Osteoblast (primary cell): ENCODE results near the gene ARMC12. TPM values are rescaled to one million over a fixed set of nuclear protein-coding genes. Genes with fewer than 3 reads are reported as not detected.

Experiments
- DNase-seq: peaks from one replicate; pipeline ENCODE4 v3.0.0; 2011; ENCODE audit warnings: low spot score, mixed read lengths; ENCODE audit not compliant: insufficient read length; ENCODE audit errors: missing footprints
- H2AFZ ChIP-seq: 2 replicates; pipeline ENCODE4 v1.6.0; 2011; ENCODE audit warnings: mild to moderate bottlenecking, low read length
- H3K27ac ChIP-seq: 2 replicates; pipeline ENCODE4 v1.5.1; 2011; ENCODE audit warnings: mild to moderate bottlenecking, low read depth, low read length, moderate library complexity
- H3K27me3 ChIP-seq: 2 replicates; pipeline ENCODE4 v1.6.0; 2012; ENCODE audit warnings: mild to moderate bottlenecking, control low read depth, inconsistent platforms, low read length, moderate library complexity; ENCODE audit not compliant: insufficient read depth
- H3K36me3 ChIP-seq: 2 replicates; pipeline ENCODE4 v1.5.1; 2011; ENCODE audit warnings: mild to moderate bottlenecking, low read length, control low read depth, moderate library complexity; ENCODE audit not compliant: insufficient read depth
- H3K4me1 ChIP-seq: 2 replicates; pipeline ENCODE4 v1.5.1; 2011; ENCODE audit warnings: mild to moderate bottlenecking, low read length, control low read depth, moderate library complexity; ENCODE audit not compliant: insufficient read depth
- H3K4me2 ChIP-seq: 2 replicates; pipeline ENCODE4 v1.6.0; 2011; ENCODE audit warnings: mild to moderate bottlenecking, low read length; ENCODE audit not compliant: insufficient read depth
- H3K4me3 ChIP-seq: fragments of 200-600 bp; sonication (generic); 3 replicates; pipeline ENCODE4 v1.5.1; 2012; ENCODE audit warnings: mild to moderate bottlenecking, low read length, inconsistent platforms; ENCODE audit not compliant: insufficient read depth
- H3K79me2 ChIP-seq: 2 replicates; pipeline ENCODE4 v1.6.0; 2012; ENCODE audit warnings: mild to moderate bottlenecking, low read length, control low read depth, inconsistent platforms; ENCODE audit not compliant: insufficient read depth
- H3K9me3 ChIP-seq: 2 replicates; pipeline ENCODE4 v1.5.1; 2011; ENCODE audit warnings: low read depth, low read length, control low read depth
- H4K20me1 ChIP-seq: 2 replicates; pipeline ENCODE4 v1.6.0; 2012; ENCODE audit warnings: mild to moderate bottlenecking, low read length, control low read depth; ENCODE audit not compliant: insufficient read depth
- CTCF ChIP-seq: IDR thresholded peaks from 2 replicates; pipeline ENCODE4 v1.5.1; 2011; ENCODE audit warnings: mild to moderate bottlenecking, low read depth, low read length, moderate library complexity; ENCODE audit errors: extremely low read depth
- total RNA-seq: library from RNA; depleted of rRNA; stranded (reverse); fragments of >200 nt; gene quantifications from 2 replicates; pipeline ENCODE4 v1.2.3, GENCODE V29; 2012

Gene ARMC12
- total RNA-seq, 1 donor = 0.36 TPM

- Histone ChIP-seq H3K27me3 (no peaks in the 10 kb centered on the region), H3K27ac (no peak overlapping the region), H4K20me1 (no peaks in the 10 kb centered on the region)
Measured at GRCh38 chr6:35716798-35717197, 20.0 kb upstream of the ARMC12 start.

GRCh38 chr6:35717449-35718374, 19.1 kb upstream of the ARMC12 start:
- no peaks in the 10 kb centered on the region for H3K79me2 ChIP-seq
- H3K9me3 ChIP-seq = no peaks in the 10 kb centered on the region
- H3K4me1 ChIP-seq = peaks cover 8% of the 10 kb centered on the region
- no peak for TF ChIP-seq CTCF
- H3K4me3 ChIP-seq = no peak overlapping the region
- DNase-seq = no peak
- H3K36me3 ChIP-seq = no peaks in the 10 kb centered on the region
- no peaks in the 10 kb centered on the region for H3K27me3 ChIP-seq
- no peaks in the 10 kb centered on the region for H4K20me1 ChIP-seq
- no peak overlapping the region for H3K27ac ChIP-seq
- H3K4me2 ChIP-seq = no peak overlapping the region
- H2AFZ ChIP-seq = no peak overlapping the region

More at GRCh38 chr6:35716798-35717197, 20.0 kb upstream of the ARMC12 start:
- Histone ChIP-seq H3K4me1 (peaks cover 8% of the 10 kb centered on the region), H2AFZ (no peak overlapping the region), H3K79me2 (no peaks in the 10 kb centered on the region), H3K36me3 (no peaks in the 10 kb centered on the region), H3K4me2 (no peak overlapping the region), H3K4me3 (no peak overlapping the region), H3K9me3 (no peaks in the 10 kb centered on the region)
- TF ChIP-seq CTCF = no peak
- DNase-seq = no peak

DNA sequence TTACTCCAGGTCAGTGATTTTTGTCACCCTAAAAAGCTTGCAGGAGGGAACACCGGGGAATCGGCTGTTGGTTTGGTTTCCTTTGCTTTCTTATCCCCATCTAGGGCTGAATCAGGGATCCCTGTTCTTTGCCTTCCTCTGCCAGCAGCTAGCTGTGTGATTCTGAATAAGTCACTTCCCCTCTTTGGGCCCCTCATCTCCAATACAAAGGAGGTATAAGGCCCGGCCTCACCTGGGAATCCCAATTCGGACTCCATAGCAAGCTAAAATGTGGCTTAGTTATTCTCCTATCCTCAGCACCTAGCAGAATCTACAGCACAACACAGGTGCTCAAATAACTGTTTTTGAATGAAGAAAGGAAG, 18.5 kb upstream of the ARMC12 start:
- TF ChIP-seq CTCF = no peak
- peaks cover 8% of the 10 kb centered on the region for H3K4me1 ChIP-seq
- no peak overlapping the region for H3K27ac ChIP-seq
- H4K20me1 ChIP-seq = no peaks in the 10 kb centered on the region
- no peak for DNase-seq
- no peaks in the 10 kb centered on the region for H3K36me3 ChIP-seq
- no peak overlapping the region for H3K4me3 ChIP-seq
- no peaks in the 10 kb centered on the region for H3K27me3 ChIP-seq
- no peaks in the 10 kb centered on the region for H3K9me3 ChIP-seq
- no peaks in the 10 kb centered on the region for H3K79me2 ChIP-seq
- no peak overlapping the region for H2AFZ ChIP-seq
- H3K4me2 ChIP-seq = no peak overlapping the region

DNA sequence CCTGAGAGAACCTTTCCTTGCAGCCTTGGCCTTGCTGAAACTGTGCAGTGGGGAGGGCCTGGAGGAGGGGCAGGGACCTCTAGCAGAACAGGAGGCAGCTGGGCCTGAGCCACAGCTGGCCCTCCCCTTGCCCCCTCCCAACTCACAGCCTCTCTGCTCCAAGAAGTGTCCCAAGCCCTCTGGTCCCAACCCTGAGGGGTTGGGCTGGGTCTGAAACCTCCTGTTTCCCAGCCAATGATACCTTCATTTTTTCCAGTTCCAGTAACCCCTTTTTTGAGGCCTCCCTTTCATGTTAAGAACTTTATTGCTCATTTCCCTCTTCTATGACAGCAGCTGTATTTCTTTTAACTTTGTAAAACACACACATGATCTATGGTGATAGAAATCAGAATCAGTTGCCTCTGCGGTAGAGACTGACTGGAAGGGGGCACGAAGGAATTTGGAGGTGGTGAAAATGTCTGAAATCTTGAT, 17.9 kb upstream of the ARMC12 start:
- Histone ChIP-seq H4K20me1 (no peaks in the 10 kb centered on the region), H3K4me3 (no peak overlapping the region), H3K9me3 (no peaks in the 10 kb centered on the region), H3K79me2 (no peaks in the 10 kb centered on the region), H3K27ac (no peak overlapping the region), H2AFZ (no peak overlapping the region), H3K4me2 (no peak overlapping the region), H3K36me3 (no peaks in the 10 kb centered on the region), H3K27me3 (no peaks in the 10 kb centered on the region), H3K4me1 (peaks cover 8% of the 10 kb centered on the region)
- DNase-seq = no peak
- TF ChIP-seq CTCF = no peak
